CD1c-positive myeloid dendritic cell (primary cell): Measurements from ENCODE around the gene HPSE.

Experiments used
- DNase-seq: peaks from one replicate; pipeline ENCODE4 v3.0.0-alpha.2; 2016; ENCODE audit errors: extremely low spot score

HPSE gene

GRCh38 chr4:83334425-83335241 lies at the start of gene HPSE:
Gene HPSE, minus strand, starts transcription at chr4:83334848. Its CDS starts 66 bp downstream, at chr4:83334782.
- peak; percentile 85 for DNase-seq

DNA sequence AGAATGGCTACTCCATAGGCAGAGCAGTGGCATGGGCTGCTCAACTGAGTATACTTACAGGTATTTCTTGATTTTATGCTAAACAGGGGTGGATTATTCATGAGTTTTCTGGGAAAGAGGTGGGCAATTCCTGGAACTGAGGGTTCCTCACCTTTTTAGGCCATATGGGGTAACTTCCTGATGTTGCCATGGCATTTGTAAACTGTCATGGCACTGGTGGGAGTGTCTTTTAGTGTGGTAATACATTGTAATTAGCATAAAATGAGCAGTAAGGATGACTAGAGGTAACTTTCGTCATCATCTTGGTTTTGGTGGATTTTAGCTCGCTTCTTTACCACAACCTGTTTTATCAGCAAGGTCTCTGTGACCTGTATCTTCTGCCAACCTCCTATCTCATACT lies 48.2 kb upstream of the HPSE start:
- DNase-seq, result peak; percentile 15

GRCh38 chr4:83381173-83381572 lies 46.5 kb upstream of the HPSE start:
- no peak for DNase-seq

DNA sequence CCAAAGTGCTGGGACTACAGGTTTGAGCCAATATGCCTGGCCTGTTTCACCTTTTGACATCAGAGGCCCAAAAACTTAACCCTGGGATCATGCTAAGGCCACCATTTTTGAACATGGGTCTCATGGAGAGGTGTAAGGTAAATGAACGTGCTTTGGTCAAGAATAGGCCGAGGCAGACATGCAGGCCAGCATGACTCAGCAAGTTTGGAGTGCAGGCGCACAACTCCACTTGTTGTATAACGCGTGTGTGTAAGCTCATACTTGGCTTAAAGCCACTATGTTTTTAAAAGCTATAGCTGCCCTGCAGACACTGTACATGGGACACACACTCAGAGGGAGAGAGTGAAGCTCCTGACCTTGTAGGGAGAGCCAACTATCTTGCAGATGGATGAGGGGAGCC lies 43.8 kb upstream of the HPSE start:
- no peak for DNase-seq

DNA sequence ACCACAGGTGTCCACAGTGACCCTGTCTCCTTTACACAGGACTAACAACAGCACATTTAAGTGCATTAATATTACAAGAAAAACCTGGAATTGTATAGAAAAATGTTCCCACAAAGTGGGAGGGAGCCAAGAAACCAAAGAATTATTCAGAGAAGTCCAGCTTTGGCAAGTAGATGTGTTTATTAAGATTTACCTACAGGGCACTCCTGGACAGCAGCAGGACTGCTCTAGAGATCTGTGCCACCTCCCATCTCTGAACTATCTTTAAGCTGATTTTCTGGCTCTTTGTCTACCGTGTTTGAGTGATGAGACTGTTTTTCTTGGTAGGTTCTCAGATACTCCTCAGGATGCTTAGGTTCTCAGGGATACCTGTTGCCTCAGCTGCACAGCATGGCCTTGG lies 38.3 kb upstream of the HPSE start:
- no peak for DNase-seq

DNA sequence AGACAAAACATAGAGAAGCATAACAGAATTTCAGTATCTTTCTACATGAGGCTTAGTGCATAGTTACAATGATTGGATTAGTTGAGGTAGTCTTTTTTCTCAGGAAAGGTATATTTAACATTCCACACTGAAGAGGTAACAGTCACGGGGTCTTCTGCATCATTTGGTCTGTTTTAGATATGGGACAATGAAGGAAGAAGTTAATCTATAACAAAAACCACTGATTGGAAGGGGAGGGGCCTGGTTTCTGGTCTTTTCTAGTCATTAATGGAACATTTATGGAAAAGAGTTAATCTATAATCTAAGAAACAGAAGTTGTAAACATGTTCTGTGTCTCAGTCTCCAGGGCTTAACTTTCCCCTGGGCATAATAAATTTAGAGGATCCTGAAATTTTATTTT lies 37.3 kb upstream of the HPSE start:
- DNase-seq, result no peak

- no peak for DNase-seq
Observed at GRCh38 chr4:83371235-83371634, 36.6 kb upstream of the HPSE start.

GRCh38 chr4:83370640-83370906 lies 35.9 kb upstream of the HPSE start:
- DNase-seq, result peak; percentile 24

GRCh38 chr4:83369831-83370639 lies 35.4 kb upstream of the HPSE start:
- DNase-seq, result peak; percentile 87

DNA sequence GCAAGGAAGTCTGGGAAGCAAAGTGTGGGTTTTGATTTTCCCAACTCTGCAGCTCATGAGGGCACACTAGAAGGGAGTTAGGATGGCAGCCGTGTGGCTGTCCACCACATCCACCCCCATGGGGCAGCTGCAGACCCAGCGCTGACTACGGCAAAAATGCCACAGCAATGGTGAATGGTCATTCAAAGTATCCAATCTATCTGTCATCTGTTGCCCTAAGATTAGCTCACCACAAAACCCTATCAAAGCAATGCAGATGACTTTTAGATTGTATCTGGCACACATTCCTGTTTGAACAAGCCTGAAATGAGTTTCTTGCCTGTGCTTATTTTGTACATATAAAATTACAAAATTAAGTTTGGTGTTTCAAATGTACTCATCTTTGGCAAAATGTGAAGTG lies 29.7 kb upstream of the HPSE start:
- no peak for DNase-seq

GRCh38 chr4:83362492-83363329 lies 28.1 kb upstream of the HPSE start:
- DNase-seq, result peak; percentile 15

GRCh38 chr4:83361416-83362103 lies 26.9 kb upstream of the HPSE start:
- DNase-seq, result no peak

GRCh38 chr4:83360018-83360417 lies 25.4 kb upstream of the HPSE start:
- DNase-seq, result no peak

DNA sequence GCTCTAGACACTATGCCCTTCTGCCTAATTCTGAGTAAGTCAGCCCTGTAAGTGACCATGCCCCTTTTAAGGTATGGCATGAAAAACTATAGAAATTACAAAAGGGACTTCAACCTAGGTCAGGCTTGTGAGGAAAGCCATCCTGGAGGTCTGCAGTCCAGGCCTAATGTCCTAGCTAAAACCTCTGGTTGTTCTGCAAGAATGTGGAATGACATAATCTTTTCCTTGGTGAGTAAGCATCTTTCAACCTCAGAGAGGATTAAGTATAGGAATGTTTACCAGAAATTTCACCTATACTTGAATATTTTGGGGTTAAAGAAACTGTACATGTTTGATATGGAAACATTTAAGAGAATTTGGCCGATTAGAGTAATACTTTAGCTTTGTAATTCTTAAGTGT lies 23.8 kb upstream of the HPSE start:
- DNase-seq, result no peak

GRCh38 chr4:83356899-83357661 lies 22.4 kb upstream of the HPSE start:
- no peak for DNase-seq

DNA sequence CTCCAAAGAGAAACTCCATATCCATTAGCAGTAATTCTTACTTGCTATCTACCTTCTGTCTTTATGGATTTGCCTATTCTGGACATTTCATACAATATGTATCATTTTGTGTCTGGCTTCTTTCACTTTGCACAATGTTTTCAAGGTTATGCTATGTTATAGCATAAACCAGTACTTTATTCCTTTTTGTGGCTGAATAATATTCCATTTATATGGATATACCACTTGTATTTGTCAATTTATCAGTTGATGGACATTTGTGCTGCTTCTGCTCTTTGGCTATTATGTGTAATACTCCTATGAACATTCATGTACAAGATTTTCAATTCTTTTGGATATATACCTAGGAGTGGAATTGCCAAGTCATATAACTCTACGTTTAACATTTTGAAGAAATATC lies 18.9 kb upstream of the HPSE start:
- no peak for DNase-seq

GRCh38 chr4:83348074-83348473 lies 13.4 kb upstream of the HPSE start:
- DNase-seq, result no peak

GRCh38 chr4:83342476-83342875 lies 7.8 kb upstream of the HPSE start:
- no peak for DNase-seq

DNA sequence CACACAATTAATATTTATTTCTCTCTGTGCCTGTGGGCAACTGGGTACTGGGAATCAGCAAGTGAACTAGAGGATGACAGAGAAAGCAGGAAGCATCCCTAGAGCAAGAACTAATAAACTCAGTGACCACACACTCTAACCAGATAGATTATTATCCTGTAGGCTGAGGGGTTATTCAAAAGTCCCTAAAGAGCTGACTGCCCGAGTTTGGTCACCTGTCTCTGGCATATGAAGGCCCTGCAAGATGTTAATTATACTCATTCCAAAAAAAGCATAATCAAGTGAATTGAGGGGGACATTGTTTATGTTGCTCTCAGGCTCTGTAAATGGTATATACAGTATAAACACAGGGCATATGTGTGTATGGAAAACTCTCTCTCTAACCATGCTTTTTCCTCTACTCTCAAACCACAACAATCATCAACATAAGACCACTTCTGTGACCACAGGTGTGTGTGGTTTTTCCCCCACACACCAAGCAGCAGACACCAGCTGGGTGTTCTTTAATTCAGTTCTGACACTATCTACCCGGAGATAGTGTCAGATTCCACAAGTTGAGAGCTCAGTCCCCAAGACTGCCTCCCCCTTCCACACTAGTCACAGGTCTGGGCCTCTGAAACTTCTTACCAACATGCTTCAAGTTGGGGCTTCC lies 6.2 kb upstream of the HPSE start:
- DNase-seq, result no peak

- DNase-seq, result no peak
Observed at GRCh38 chr4:83339573-83339972, 4.9 kb upstream of the HPSE start.

DNA sequence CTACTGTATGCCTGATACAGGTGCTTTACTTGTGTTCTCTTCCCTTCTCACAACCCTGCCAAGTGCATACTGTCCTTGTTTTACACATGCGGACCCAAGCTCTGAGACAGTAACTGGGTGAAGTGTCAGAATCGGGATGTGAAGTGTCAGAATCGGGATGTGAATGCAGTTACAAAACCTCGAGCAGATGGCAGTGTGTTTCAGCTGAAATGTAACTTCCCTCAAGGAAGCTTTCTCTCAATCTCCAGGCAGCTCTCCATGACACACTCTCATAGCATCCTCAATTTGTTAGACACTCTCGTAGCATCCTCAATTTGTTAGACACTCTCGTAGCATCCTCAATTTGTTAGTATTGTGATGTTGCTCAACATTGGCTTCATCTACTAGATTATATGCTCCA lies 1.1 kb upstream of the HPSE start:
- DNase-seq, result peak; percentile 81
